AG09309 (cell line): ENCODE data around the gene KIFC3.
A peak's percentile ranks its signal among the peaks of the same experiment; 100 is the strongest.

Source experiments
- DNase-seq: peaks from one replicate; pipeline ENCODE4 v3.0.0-alpha.2; 2010; ENCODE audit warnings: low read depth
- H3K4me3 ChIP-seq: 2 replicates; pipeline ENCODE4 v1.5.1; 2011; ENCODE audit warnings: mild to moderate bottlenecking, low read depth, low read length, moderate library complexity; ENCODE audit not compliant: control insufficient read depth
- CTCF ChIP-seq: IDR thresholded peaks from 2 replicates; pipeline ENCODE4 v1.5.1; 2011; ENCODE audit warnings: mild to moderate bottlenecking, low read depth, low read length, inconsistent platforms; ENCODE audit not compliant: insufficient read depth, control insufficient read depth; ENCODE audit errors: missing control alignments

The KIFC3 gene

GRCh38 chr16:57725976-57726375 lies 76.3 kb downstream of the KIFC3 start:
- no peak for TF ChIP-seq CTCF
- H3K4me3 ChIP-seq: no peak overlapping the region
- DNase-seq: no peak

- DNase-seq: no peak
- TF ChIP-seq CTCF: no peak
- H3K4me3 ChIP-seq: no peak overlapping the region
These were observed 76.7 kb downstream of the KIFC3 start for GRCh38 chr16:57725554-57725953.

GRCh38 chr16:57725151-57725550 lies 77.1 kb downstream of the KIFC3 start:
- no peak for TF ChIP-seq CTCF
- no peak overlapping the region for H3K4me3 ChIP-seq
- DNase-seq: no peak

GRCh38 chr16:57724531-57724930 lies 77.8 kb downstream of the KIFC3 start:
- no peak overlapping the region for H3K4me3 ChIP-seq
- DNase-seq: no peak
- no peak for TF ChIP-seq CTCF

GRCh38 chr16:57723170-57723569 lies 79.1 kb downstream of the KIFC3 start:
- no peak overlapping the region for H3K4me3 ChIP-seq
- DNase-seq: no peak
- TF ChIP-seq CTCF: peak; percentile 37

GRCh38 chr16:57722651-57723050 lies 79.6 kb downstream of the KIFC3 start:
- no peak overlapping the region for H3K4me3 ChIP-seq
- DNase-seq: no peak
- TF ChIP-seq CTCF: no peak

- no peak for TF ChIP-seq CTCF
- no peak overlapping the region for H3K4me3 ChIP-seq
- DNase-seq: no peak
These were observed 80.1 kb downstream of the KIFC3 start for GRCh38 chr16:57722210-57722499.
